HG02759 (cell line): ENCODE results near the gene COG5.

ENCODE experiments used
- ATAC-seq: cut with Tn5 transposase; IDR thresholded peaks from one replicate; pipeline ENCODE4 v1.9.1; 2021; ENCODE audit warnings: mild to moderate bottlenecking, moderate library complexity; ENCODE audit not compliant: unreplicated experiment

The COG5 gene

DNA sequence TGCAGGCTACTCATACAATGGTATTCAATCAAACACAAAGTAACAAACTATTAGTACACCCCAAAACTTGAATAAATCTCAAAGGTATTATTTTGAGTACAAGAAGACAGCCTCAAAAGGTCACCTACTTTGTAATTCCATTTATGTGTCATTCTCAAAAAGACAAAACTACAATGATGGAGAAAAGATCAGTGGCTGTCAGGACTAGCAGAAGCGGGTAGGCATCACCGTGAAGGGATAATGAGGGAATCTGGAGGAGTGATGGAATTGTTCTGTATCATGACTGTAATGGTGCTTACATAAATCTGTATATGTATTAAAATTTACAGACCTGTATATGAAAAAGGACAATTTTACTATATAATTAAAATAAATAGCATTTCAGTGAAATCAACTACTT is 37.0 kb downstream of the COG5 start:
- ATAC-seq, result no peak

DNA sequence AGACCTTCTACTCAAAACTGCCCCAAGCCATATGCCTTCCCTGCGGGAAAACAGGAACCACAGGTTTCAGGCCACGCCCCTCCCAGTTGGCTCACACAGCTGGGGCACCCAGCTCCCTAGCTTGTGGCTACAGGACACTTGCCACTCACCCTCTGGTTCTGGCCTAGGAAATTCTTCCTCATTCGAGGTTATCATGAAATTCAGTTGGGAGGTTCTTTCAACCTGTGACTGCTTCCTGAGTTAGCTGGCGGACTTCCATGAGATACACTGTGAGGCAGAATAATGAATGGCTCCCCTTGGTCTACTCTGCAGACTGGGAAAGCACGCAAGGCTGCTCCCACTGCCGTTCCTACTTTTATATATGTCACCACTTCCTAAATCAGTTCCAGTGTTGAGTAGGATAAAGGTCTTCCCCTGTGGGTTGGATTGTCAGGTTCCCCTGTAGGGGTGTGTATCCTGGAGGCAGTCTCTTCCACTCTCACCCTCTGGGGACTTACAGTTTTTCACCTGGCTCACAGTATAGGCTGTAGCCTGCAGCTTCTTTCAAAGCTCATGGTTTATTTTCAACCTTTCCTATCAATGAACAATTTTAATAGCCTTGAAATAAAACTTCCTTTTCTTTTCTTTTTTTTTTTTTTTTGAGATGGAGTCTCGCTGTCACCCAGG is 56.9 kb downstream of the COG5 start:
- no peak for ATAC-seq

- ATAC-seq, result no peak
Observed at GRCh38 chr7:107505997-107506673, 57.6 kb downstream of the COG5 start.

GRCh38 chr7:107505362-107505761 is 58.4 kb downstream of the COG5 start:
- ATAC-seq, result no peak

GRCh38 chr7:107503687-107504086 is 60.0 kb downstream of the COG5 start:
- ATAC-seq, result no peak

DNA sequence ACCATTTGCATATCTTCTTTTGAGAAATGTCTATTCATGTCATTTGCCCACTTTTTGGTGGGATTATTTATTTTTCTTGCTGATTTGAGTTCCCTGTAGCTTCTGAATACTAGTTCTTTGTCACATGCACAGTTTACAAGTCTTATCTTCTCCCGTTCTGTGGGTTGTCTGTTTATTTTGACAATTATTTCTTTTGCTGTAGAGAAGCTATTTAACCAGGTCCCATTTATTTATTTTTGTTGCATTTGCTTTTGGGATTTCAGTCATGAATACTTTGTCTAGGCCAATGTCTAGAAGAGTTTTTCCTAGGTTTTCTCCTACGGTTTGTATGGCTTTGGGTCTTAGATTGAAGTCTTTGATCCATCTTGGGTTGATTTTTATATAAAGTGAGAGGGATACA is 60.9 kb downstream of the COG5 start:
- no peak for ATAC-seq

DNA sequence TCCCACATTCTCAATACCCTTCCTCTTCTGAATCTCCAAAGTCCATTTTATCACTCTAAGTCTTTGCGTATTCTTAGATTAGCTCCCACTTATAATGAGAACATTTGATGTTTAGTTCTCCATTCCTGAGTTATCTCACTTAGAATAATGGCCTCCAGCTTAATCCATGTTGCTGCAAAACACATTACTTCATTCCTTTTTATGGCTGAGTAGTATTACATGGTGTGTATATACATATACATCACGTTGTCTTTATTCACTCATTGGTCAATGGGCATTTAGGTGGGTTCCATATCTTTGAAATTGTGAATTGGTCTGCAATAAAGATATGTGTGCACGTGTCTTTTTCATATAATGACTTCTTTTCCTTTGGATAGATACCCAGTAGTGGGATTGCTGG is 61.6 kb downstream of the COG5 start:
- no peak for ATAC-seq

- ATAC-seq, result no peak
Observed at GRCh38 chr7:107501593-107501992, 62.1 kb downstream of the COG5 start.

DNA sequence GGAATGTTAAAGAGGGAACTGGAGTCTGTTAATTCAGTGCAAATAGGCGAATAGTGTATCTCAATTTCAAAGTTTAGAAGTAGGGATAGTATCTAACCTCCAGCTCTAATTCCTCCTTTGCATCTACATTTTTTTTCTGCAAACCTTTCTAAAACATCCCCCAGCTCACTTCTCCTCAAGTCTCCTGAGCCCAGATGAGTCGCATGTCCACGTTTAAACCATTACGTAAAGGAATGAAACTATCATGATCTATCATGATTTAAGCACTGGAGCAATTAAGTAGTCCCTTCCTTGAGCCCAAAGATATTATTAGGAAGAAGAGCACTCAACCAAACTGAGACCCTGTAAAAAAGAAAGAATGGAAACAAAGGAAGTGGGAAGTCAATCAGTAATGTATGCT is 64.0 kb downstream of the COG5 start:
- no peak for ATAC-seq

DNA sequence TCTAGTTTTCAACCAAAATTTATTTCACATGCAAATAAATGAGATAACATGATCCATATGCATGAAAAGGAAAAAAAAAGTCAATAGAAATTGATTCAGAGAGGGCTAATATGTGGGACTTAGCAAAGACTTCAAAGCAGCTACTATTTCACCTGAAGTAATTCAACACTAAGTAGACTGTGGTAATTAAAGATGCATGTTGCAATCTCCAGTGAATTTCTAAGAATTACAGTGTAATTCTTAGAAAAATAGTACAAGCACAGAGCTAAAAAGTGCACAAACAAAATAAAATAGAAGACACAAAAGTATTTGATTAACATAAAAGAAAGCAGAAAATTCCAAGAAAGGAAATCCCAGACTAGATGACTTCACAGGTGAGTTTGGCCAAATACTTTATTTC is 68.2 kb downstream of the COG5 start:
- ATAC-seq, result no peak

DNA sequence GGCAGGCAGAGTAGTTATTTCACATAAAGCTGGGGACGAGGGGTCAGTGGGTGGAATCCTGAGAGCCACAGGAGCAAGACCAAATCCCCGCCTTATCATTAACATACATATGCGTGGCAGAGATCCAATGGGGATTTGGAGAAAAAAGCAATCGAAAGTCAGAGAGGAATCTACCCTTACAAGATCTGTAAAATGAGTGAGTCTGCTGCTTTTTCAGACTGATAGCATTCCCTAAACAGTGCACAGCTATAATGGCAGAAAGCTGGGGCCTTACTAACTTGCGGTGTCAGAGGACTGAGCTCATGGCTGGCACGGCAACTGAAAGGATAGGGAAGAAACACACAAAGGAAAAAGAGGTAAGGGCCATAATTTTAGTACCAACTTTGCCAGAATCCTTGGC is 68.8 kb downstream of the COG5 start:
- no peak for ATAC-seq

DNA sequence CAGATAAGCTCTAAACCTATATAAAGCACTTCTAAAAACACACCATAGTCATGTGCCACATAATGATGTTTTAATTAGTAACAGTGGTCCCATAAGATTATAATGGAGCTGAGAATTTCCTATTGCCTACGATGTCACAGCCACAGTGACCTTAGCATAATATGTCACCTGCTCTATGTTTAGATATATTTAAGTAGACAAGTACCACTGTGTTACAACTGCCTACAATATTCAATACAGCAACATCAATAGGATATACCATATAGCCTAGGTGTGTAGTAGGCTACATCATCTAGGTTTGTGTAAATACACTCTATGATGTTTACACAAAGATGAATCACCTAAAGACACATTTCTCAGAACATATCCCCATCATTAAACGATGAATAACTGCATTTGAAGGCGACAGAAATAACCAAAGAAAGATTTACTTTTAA is 69.4 kb downstream of the COG5 start:
- no peak for ATAC-seq

DNA sequence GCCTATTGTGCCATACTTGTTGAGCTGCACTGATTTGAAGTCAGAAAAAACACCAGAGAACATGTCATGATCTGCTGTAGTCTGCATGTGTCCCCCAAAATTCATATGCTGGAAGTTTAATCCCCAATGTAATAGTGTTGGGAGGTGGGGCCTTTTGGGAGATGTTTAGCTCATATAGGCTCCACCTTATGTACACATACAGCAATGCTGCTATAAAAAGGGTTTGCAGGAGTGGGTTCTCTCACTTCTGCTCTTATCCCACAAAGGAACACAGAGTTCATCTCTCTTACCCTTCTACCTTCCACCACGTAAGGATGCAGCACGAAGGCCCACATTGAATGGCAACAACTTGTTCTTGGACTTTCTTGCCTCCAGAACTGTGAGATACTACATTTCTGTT is 70.8 kb downstream of the COG5 start:
- no peak for ATAC-seq

GRCh38 chr7:107486041-107486440 is 77.7 kb downstream of the COG5 start:
- no peak for ATAC-seq

DNA sequence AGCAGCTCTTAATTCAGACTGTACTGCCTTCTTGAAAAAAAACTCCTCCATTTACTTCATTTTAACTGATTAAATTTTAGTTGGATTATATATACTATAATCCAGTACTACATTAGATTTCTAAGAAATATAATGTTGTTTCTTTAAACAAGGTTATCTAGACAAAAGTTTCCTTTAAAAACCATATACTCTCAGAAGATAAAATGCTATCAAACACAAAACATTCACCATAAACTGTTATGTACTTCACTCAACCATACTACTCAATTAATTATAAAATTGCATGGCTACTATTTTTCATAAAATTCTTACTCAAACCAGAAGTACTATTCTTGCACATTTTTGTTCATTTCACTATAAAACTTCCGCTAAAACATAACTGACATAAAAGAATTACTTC is 81.1 kb downstream of the COG5 start:
- ATAC-seq, result no peak

GRCh38 chr7:107480932-107481331 is 82.8 kb downstream of the COG5 start:
- no peak for ATAC-seq

GRCh38 chr7:107479303-107479702 is 84.4 kb downstream of the COG5 start:
- no peak for ATAC-seq

GRCh38 chr7:107474104-107474521 is 89.6 kb downstream of the COG5 start:
- ATAC-seq, result no peak

DNA sequence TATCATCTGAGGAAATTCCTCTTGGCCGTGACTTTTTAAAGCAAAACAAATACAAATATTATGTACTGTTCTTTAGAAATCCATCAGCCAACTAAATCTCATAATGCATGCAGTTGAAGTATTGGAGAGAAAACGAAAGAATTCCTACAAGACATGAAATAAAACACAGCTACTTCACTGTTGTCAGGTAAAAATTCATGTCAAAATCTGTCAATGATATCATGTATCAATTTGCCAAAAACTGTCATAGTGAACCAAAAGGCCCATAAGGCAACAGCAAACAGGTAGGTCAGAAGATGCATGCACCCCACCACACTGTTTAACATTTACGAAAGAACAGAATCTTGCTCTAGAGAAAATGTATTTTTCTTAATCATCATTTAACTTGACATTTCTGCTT is 91.6 kb downstream of the COG5 start:
- ATAC-seq, result no peak

- no peak for ATAC-seq
Observed at GRCh38 chr7:107471292-107472070, 92.2 kb downstream of the COG5 start.

DNA sequence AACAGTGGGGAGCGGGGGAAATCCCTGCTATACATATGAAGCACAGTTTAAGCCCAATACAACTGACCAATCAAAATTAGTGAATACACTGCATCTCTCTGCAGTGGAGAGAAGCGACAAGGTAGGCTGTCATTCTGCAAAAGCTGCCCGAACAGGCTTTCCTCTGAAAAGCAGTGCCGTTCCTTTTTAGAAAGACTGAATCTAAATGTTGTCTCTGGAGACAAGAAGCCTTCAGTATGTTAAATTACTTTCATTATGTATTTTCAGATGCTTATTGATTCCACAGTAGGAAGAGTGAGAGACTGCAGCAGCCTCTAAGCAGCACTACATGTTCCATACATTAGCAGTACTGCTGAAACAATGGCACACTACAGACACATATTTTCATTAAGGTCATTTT is 93.8 kb downstream of the COG5 start, which contains the start of gene GPR22:
GPR22 (plus strand) TSS at position 129 of the 400 bp plus-strand sequence. CDS start 4,004 bp downstream, outside the sequence.
- ATAC-seq, result no peak

DNA sequence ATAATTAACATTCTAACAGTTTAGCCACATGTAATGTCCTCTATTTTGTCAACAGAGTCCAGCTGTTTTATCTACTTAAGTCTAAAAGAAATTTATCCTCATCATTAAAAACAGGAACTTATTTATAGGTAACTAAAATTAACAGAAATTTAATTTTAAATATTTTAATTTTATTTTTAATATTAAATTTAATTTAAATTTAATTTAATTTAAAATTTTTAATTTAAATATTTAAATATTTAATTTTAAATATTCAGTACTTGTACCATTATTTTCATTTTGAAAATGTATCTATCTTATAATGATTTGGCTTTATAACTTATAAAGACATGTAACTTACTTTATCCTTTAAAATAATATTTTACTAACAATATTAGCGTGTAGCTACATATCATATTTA is 94.9 kb downstream of the COG5 start:
- no peak for ATAC-seq
